ENCODE data around the gene AFTPH.

Gene AFTPH

GRCh38 chr2:64640153-64641044 lies 116.3 kb downstream of the AFTPH start:
- in situ Hi-C loops (cut with MboI; ENCODE audit: low sequenced_read_pairs, unreplicated experiment), result loop anchor here (5.0 kb wide), 1 partner anchor 222 kb away; no protein-coding TSS in a partner anchor
- TF ChIP-seq CTCF (IDR thresholded peaks at IDR 0.05; ENCODE audit: borderline replicate concordance, control extremely low read depth, extremely low read depth, insufficient read depth, missing control alignments), result no peak
- no peak for DNase-seq (ENCODE audit: low spot score)

- no peak for TF ChIP-seq CTCF (IDR thresholded peaks at IDR 0.05; ENCODE audit: borderline replicate concordance, control extremely low read depth, extremely low read depth, insufficient read depth, missing control alignments)
- no peak for DNase-seq (ENCODE audit: low spot score)
- in situ Hi-C loops (cut with MboI; ENCODE audit: low sequenced_read_pairs, unreplicated experiment), result loop anchor here (5.0 kb wide), 1 partner anchor 221 kb away; no protein-coding TSS in a partner anchor
These were observed 117.5 kb downstream of the AFTPH start for GRCh38 chr2:64641599-64641998.
